Kidney (tissue), 14 donors: ENCODE measurements around the gene MYORG. TPM values are rescaled to one million over a fixed set of nuclear protein-coding genes. Genes with fewer than 3 reads are reported as not detected.

Experiments used
- DNase-seq, 5 donors: peaks; one replicate each; pipeline ENCODE4 v3.0.0-alpha.2; 2013 to 2020
- FAIRE-seq: peaks from 2 replicates; lab custom pipeline; 2012; peaks lifted over from hg19 to GRCh38; lab: Jason Lieb, UNC
- H3K27ac ChIP-seq, 2 donors: one replicate each; pipeline ENCODE4 v1.7.0; 2013; ENCODE audit warnings: low read depth in 2 of 2, low read length in 2 of 2, inconsistent platforms in 1 of 2
- H3K27me3 ChIP-seq: one replicate; pipeline ENCODE4 v1.7.1; 2013; ENCODE audit warnings: low read length, inconsistent platforms; ENCODE audit not compliant: control insufficient read depth, insufficient read depth
- H3K36me3 ChIP-seq, 3 donors: one replicate each; pipeline versions ENCODE4 v1.7.0 to v1.7.1; 2013; ENCODE audit warnings: low read length in 3 of 3, control low read depth in 1 of 3, inconsistent platforms in 1 of 3; ENCODE audit not compliant: insufficient read depth in 3 of 3, control insufficient read depth in 2 of 3
- H3K4me1 ChIP-seq, 3 donors: one replicate each; pipeline versions ENCODE4 v1.7.0 to v1.7.1; 2013; ENCODE audit warnings: low read length in 3 of 3, inconsistent platforms in 1 of 3, low read depth in 1 of 3; ENCODE audit not compliant: control insufficient read depth in 2 of 3, insufficient read depth in 2 of 3
- H3K4me3 ChIP-seq, 3 donors: one replicate each; pipeline versions ENCODE4 v1.7.0 to v1.8.1; 2013; ENCODE audit warnings: low read length in 3 of 3, control low read depth in 1 of 3, inconsistent platforms in 1 of 3
- H3K9ac ChIP-seq, 3 donors: one replicate each; pipeline versions ENCODE4 v1.7.0 to v1.7.1; 2013; ENCODE audit warnings: low read length in 3 of 3, control low read depth in 1 of 3, inconsistent platforms in 1 of 3
- H3K9me3 ChIP-seq, 3 donors: one replicate each; pipeline versions ENCODE4 v1.7.0 to v1.7.1; 2013; ENCODE audit warnings: low read length in 3 of 3, control low read depth in 1 of 3, inconsistent platforms in 1 of 3; ENCODE audit not compliant: control insufficient read depth in 2 of 3, insufficient read depth in 1 of 3
- intact Hi-C: fragments of 100-400 bp; cut with DNase I; formaldehyde crosslinking; loops from one replicate; pipeline ENCODE4 v1.11.1; 2022
- polyA plus RNA-seq: library from polyadenylated mRNA; stranded (reverse); fragments of 350-450 nt; fragmentation: Illumina TruSeq; extraction: RNeasy Lipid Tissue Mini Kit (QIAGEN cat#74804); gene quantifications from one replicate; pipeline ENCODE4 v1.2.3, GENCODE V29; 2014; ENCODE audit warnings: low read depth, low replicate concordance; ENCODE audit not compliant: insufficient read depth
- total RNA-seq: library from RNA; stranded (reverse); fragmentation: NEBNext Ultra II Directional; extraction: Animal tissue kit (Norgen Biotek cat#: 25700); gene quantifications from one replicate; pipeline ENCODE4 v1.2.1, GENCODE V29; 2021
- TF ChIP-seq, protein P1 (sequence below): IDR thresholded peaks from 3 replicates; pipeline ENCODE4 v1.5.1; 2012; ENCODE audit warnings: mild to moderate bottlenecking, moderate library complexity, borderline replicate concordance; ENCODE audit not compliant: insufficient read depth; ENCODE audit errors: extremely low read depth
- donor health status: control.
- donor health status: control.
- donor health status: control.
- donor health status: control.
- donor health status: control.
- donor health status: DM: yes; HTN: yes; CAD: no.
- donor health status: Normal renal cell carcinoma (clear cell type).

MYORG gene
- total and polyA plus RNA-seq, 2 donors from 2014 or later = 8.1 to 13.5 TPM

DNA sequence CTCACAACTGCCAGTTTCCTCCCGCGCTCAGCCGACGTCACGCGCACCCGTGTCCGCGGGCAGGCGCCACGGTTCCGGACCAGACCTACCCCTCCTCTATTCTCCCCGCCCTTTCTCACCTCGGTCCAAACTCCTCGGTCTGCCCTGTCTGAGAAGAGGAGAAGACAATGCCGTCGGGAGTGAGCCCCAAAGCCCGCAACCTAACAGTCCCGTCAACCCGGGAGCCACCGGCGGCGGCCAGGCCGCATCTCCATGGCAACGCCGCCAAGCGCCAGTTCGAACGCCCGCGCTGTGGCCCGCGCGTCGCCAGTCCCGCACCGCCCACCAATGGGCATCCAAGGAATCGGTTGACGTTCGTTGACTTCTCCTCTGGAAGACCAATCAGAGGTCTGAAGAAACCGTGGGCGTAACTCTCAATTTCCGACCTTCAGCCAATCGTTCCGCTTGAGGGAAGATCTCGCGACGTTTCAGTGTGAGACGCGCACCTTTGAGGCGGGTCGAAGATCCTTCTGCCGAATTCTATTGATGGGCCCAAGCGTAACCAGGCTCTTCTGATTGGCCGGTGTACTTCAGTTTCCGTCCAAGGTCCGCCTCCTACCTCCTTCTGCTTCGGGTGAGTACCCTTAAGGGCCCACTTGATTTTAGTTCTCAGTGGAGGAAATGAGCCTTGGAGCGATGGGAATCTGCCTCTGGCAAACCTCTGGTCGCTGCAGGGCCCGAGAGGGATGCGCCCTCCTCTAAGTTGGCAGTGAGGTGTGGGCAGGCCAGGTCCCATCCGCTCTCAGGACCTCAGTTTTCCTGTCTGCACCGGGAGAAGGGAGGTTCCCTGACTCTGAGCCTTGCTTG, 47.5 kb downstream of the MYORG start, which contains the start of the genes KIF24 and NUDT2:
TSS of gene KIF24 (minus strand) at position 282 of the 846 bp plus-strand sequence. CDS start 17,922 bp downstream, outside the sequence.
TSS of gene NUDT2 (plus strand) at position 583 of the 846 bp plus-strand sequence. CDS start 9,471 bp downstream, outside the sequence.
- TF ChIP-seq, protein P1, sequence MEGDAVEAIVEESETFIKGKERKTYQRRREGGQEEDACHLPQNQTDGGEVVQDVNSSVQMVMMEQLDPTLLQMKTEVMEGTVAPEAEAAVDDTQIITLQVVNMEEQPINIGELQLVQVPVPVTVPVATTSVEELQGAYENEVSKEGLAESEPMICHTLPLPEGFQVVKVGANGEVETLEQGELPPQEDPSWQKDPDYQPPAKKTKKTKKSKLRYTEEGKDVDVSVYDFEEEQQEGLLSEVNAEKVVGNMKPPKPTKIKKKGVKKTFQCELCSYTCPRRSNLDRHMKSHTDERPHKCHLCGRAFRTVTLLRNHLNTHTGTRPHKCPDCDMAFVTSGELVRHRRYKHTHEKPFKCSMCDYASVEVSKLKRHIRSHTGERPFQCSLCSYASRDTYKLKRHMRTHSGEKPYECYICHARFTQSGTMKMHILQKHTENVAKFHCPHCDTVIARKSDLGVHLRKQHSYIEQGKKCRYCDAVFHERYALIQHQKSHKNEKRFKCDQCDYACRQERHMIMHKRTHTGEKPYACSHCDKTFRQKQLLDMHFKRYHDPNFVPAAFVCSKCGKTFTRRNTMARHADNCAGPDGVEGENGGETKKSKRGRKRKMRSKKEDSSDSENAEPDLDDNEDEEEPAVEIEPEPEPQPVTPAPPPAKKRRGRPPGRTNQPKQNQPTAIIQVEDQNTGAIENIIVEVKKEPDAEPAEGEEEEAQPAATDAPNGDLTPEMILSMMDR = no peak
- intact Hi-C loops = no loop called here
- FAIRE-seq (peak; percentile 99), DNase-seq (peak; percentile 98 to 100 (median 99))
- Histone ChIP-seq H3K4me1 (peaks cover 0 to 2% (median 0%) of the 10 kb centered on the region in 3 donors), H3K4me3 (peak within 1 kb of the TSS; percentile 87 to 95 (median 94)), H3K27ac (peak within 1 kb of the TSS; percentile 89 to 96), H3K36me3 (no peaks in the 10 kb centered on the region), H3K27me3 (no peaks in the 10 kb centered on the region), H3K9ac (peak within 1 kb of the TSS; percentile 86 to 97 (median 92)), H3K9me3 (no peaks in the 10 kb centered on the region)

DNA sequence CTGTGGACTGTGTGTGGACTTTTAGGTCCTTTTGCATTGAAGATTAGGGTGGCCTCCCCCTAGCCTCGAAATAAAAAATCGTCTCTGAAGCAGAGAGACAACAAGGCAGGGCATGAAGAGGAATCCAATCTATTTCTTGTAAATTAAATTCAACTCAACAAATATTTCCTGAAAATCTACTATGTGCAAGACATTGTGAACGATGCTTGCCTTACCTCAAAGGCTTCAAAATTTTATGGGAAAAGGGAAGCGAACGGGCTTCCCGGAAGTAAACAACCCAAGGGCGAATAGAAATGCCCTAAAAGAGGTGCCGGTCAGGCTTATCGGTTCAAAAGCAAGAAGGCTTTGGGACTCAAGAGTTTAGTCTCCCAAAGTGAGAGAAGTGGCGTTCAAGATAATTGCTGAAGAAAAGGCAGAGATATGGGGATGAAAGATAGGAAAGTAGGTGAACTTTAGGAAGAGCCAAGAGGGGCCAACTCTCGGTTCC, 48.2 kb downstream of the MYORG start:
- Histone ChIP-seq H3K9ac (peak overlapping the region; percentile 31 to 76 (median 45)), H3K4me1 (peaks cover 0 to 2% (median 0%) of the 10 kb centered on the region in 3 donors), H3K27ac (peak overlapping the region; percentile 32 to 59), H3K36me3 (no peaks in the 10 kb centered on the region), H3K9me3 (no peaks in the 10 kb centered on the region), H3K4me3 (peak overlapping the region; percentile 67 to 95 (median 75)), H3K27me3 (no peaks in the 10 kb centered on the region)
- DNase-seq = no peak
- TF ChIP-seq, protein P1 = no peak
- intact Hi-C loops = no loop called here
- FAIRE-seq = no peak

DNA sequence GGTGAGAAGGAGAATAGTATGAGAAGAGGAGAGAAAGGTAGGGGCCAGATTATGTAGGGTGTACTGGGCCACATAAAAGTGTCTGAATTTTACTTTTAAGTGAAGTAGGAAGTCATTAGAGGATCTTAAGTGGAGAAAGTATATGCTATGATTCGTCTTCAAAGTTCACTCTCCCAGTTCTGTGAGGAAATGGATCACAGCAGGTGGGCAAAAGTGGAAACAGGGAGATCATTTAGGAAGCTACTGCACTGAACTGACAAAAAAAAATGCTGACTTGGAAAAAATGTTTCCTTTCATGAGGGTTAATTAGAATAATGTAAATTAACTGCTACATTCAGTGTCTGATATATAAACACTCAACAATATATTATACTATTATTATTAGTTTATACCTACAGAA, 50.0 kb downstream of the MYORG start:
- Histone ChIP-seq H3K9me3 (no peaks in the 10 kb centered on the region), H3K9ac (no peak overlapping the region), H3K36me3 (no peaks in the 10 kb centered on the region), H3K27ac (no peak overlapping the region), H3K4me1 (no peaks in the 10 kb centered on the region), H3K4me3 (no peak overlapping the region), H3K27me3 (no peaks in the 10 kb centered on the region)
- intact Hi-C loops = no loop called here
- FAIRE-seq (no peak), DNase-seq (no peak)
- TF ChIP-seq, protein P1 = no peak
